HG03060 (cell line): ENCODE results near the gene FLII.
A peak's percentile ranks its signal among the peaks of the same experiment; 100 is the strongest.

Experiments
- ATAC-seq: cut with Tn5 transposase; IDR thresholded peaks from one replicate; pipeline ENCODE4 v1.9.1; 2021; ENCODE audit warnings: low read depth, moderate number of reproducible peaks; ENCODE audit not compliant: unreplicated experiment

FLII gene

GRCh38 chr17:18260332-18261145 is 2.0 kb upstream of the FLII start, which contains the start of gene MIEF2:
TSS of gene MIEF2 (plus strand) at chr17:18260662. CDS start at chr17:18262721, 2,059 bp downstream.
- ATAC-seq = peak; percentile 69

DNA sequence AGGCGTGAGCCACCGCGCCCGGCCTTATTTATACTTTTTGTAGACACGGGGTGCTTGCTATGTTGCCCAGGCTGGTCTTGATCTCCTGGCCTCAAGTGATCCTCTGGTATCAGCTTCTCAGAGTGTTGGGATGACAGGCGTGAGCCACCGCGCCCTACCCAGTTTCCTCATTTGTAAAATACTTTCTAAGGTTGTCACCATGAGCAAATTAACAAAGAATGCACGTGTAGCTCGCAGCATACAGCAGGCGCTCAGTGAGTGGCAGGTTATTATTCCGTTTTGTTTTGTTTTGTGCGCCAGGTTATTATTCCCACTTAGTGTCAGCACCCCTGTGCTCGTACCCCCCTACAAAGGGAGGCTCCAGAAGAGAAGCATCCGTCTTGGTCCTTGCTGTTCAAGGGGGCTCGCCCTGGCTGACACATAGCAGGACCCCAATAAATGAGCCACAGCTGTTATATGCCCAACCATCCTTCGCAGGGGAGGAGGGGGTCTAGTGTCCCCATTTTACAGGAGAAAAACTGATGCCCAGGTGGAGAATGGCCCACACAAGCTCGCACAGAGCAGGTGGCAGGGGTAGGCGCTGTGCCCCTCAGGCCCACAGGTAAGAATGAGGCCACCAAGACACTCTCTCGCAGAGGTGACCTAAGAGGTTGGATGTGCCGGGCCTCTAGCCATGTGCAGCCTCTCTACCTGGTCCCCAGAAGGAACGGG is 1.2 kb upstream of the FLII start:
- no peak for ATAC-seq

DNA sequence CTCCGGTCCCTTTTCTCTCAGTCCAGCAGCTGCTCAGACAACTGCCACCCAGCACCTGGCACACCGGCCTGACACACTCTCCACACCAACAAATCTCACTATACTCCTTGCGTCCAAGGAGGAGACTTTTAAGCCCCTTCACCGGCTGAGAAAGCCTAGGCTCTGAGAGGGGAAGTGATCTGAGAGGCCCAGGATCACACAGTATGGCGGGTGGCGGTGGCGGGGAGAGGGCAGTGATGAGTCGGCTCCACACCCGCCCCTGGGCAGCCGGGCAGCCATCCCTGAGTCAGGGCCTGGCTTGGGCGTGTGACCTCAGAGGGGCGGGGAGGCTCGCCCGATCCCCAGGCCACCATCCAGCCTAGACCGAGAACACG is 569 bp downstream of the FLII start:
- ATAC-seq = no peak

DNA sequence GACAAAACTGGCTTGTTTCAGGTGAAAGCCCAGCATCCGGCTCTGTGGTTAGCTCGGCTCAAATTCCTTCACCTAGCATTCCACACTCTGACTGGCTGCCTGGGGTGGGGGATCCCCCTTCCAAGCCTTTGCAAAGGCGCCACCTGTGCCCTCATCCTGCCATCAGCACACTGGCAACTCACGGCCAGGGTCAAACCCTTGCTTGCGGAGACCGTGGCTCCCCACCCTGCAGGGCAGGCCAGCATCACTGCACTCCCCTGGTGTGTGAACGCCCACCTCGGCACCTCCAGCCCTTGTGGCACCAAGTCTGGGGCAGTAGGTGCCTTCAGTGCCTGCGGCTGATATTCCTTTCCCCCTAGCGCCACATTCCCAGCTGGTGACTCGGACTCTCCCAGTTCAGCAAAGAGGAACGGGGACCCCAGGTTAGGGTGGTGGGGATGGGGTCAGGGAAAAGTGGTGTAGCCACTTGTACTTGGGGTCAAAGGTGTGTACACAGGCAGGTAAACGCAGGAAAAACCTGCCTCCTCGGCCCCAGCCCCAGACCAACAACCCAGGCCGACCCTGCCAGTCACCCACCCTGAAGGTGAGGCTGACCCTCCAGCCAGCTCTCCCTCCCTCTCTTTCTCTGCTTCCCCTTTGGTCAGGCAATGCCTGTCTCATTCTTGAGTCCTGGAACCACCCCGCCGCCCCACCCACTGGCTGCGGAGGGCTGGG is 1.1 kb downstream of the FLII start:
- ATAC-seq = no peak

- ATAC-seq = no peak
These were observed 1.8 kb downstream of the FLII start for GRCh38 chr17:18256776-18257175.

DNA sequence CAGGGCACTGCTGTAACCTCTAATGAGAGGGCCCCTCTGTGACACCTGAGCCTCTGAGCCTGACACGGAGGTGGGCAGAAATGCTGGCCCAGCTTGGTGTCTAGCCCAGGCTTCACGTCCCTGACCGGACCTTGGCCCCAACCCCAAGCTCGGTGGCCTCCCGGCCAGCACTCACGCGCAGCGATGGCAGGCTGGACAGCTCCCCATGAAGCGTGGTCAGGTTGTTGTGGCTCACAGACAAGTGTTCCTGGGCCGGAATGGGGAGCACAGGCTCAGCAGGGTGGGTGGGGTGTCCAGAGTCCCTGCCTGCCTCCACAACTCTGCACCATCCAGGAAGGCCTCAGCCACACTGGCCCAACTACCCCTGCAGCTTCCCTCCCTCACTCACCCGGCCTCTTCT is 2.2 kb downstream of the FLII start:
- ATAC-seq = no peak

- ATAC-seq = no peak
These were observed 3.5 kb downstream of the FLII start for GRCh38 chr17:18254888-18255649.

- no peak for ATAC-seq
These were observed 4.4 kb downstream of the FLII start for GRCh38 chr17:18253947-18254821.

DNA sequence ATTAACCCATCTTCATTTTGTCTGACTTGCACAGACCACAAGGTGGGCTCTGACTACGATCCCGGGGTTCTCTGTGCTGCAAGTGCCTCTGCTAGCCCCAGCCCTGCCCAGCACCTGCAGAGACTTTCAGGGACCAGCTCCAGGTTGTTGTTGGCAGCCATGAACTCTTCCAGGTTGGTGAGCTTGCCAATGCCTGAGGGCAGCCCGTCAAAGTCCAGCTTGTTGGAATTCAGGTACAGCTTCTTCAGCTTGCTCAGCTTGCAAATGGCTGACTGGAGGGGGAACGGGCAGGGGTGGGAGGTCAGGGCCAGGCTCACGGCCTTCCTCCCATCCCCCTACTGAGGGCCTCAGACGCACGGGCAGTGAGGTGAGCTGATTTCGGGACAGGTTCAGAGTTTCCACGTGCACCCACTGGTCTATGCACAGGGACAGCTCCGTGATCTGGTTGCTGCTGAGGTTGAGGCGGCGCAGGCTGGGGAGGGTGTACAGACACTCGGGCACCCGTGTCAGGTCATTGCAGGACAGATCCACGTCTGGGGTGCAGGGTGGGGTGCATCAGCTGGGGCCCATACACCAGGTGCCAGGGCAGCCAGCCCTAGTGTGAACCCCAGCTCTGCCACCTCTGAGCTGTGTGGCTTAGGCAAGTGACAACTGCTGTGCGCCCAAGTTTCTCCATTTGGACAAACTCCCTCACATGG is 5.2 kb downstream of the FLII start:
- ATAC-seq = no peak

- no peak for ATAC-seq
These were observed 6.4 kb downstream of the FLII start for GRCh38 chr17:18252160-18252559.

- ATAC-seq = no peak
These were observed 7.3 kb downstream of the FLII start for GRCh38 chr17:18251204-18251603.

- ATAC-seq = no peak
These were observed 7.8 kb downstream of the FLII start for GRCh38 chr17:18250708-18251107.

DNA sequence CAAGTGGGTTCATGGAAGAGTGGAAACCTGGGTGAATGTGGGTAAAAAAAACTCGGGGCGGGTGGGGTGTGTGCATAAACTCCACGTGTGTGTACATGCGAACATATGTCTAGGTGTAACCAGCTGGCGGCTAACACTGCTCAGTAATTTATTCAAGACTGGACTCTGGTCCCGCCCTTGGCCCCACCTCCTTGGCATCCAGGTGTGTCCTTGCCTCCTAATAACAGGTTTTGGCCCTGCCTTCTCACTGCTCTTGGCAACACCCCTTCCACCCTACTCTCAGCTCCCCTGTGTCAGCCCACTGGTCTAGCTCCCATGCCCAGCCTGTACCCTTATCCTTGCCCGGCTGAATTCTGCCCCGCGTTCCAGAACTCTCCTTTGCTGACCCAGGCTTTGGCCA is 8.3 kb downstream of the FLII start:
- no peak for ATAC-seq

GRCh38 chr17:18248811-18249210 is 9.7 kb downstream of the FLII start:
- no peak for ATAC-seq

- no peak for ATAC-seq
These were observed 10.2 kb downstream of the FLII start for GRCh38 chr17:18248300-18248731.

- ATAC-seq = no peak
These were observed 10.9 kb downstream of the FLII start for GRCh38 chr17:18247613-18248001.

DNA sequence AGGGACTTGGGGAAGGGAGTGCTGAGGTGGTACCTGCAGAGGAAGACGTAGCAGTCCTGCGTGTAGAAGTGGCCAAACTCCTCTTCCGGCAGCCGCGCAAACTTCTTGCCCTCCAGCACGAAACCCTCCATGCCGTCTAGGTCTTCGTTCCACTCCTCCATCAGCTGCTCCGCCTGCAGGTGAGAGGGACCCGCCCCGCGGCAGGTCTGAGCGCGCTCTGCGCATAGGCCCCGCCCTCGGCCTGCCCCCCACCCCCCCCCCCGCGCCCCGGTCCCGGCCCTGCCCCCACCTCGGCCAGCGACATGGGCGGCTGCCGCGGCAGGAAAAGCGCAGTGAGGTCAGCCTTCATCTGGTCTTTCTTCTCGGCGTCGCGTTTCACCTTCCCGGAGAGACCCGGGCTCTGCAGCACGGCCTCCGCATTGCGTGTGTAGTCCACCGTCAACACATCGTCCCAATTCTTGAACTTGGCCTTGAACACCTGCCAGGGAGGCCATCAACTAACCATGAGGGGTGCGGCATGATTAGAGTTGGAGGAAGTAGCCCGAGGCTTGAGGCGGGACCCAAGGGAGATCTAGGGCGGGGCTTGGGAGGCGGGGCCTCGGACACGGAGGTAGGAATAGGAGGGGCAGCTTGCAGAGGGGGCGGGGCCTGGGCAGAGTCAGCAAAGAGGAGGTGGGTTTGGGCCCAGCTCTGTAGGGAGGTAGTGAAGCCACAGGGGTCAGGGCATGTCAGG is 11.5 kb downstream of the FLII start:
- ATAC-seq = no peak

- ATAC-seq = no peak
These were observed 12.3 kb downstream of the FLII start for GRCh38 chr17:18246109-18246725.
